Neural progenitor cell (in vitro differentiated cells): ENCODE measurements around the gene ZNF48.

Source experiments
- EZH2 ChIP-seq: fragments of 200-600 bp; sonication (generic); IDR thresholded peaks from 2 replicates; pipeline ENCODE4 v1.6.1; 2017; ENCODE audit warnings: antibody characterized with exemption, mild to moderate bottlenecking, moderate library complexity
- EZH2phosphoT487 ChIP-seq: fragments of 200-600 bp; sonication (generic); IDR thresholded peaks from 2 replicates; pipeline ENCODE4 v1.6.1; 2017; ENCODE audit warnings: antibody characterized with exemption
- TF ChIP-seq, protein P1 (sequence below): fragments of 200-600 bp; sonication (generic); IDR thresholded peaks from 2 replicates; pipeline ENCODE4 v1.5.1; 2017; ENCODE audit warnings: antibody characterized with exemption, mild to moderate bottlenecking

- TF ChIP-seq EZH2: no peak
- TF ChIP-seq, protein P1, sequence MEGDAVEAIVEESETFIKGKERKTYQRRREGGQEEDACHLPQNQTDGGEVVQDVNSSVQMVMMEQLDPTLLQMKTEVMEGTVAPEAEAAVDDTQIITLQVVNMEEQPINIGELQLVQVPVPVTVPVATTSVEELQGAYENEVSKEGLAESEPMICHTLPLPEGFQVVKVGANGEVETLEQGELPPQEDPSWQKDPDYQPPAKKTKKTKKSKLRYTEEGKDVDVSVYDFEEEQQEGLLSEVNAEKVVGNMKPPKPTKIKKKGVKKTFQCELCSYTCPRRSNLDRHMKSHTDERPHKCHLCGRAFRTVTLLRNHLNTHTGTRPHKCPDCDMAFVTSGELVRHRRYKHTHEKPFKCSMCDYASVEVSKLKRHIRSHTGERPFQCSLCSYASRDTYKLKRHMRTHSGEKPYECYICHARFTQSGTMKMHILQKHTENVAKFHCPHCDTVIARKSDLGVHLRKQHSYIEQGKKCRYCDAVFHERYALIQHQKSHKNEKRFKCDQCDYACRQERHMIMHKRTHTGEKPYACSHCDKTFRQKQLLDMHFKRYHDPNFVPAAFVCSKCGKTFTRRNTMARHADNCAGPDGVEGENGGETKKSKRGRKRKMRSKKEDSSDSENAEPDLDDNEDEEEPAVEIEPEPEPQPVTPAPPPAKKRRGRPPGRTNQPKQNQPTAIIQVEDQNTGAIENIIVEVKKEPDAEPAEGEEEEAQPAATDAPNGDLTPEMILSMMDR: no peak
- no peak for TF ChIP-seq EZH2phosphoT487
Observed at GRCh38 chr16:30377050-30377811, 18.0 kb upstream of the ZNF48 start.
